ENCODE results near the gene RBM26.

RBM26 gene

GRCh38 chr13:79405831-79406596 lies at the start of gene RBM26:
TSS of gene RBM26 (minus strand) at chr13:79406255. CDS start at chr13:79405774, 481 bp downstream.
- DNase-seq: peak; percentile 90 to 95

- no peak for DNase-seq
Measured at GRCh38 chr13:79455331-79455730, 49.3 kb upstream of the RBM26 start.

GRCh38 chr13:79452239-79452913 lies 46.3 kb upstream of the RBM26 start:
- DNase-seq: no peak

- peak; percentile 95 for DNase-seq
Measured at GRCh38 chr13:79451500-79451962, 45.5 kb upstream of the RBM26 start.

GRCh38 chr13:79450110-79450509 lies 44.1 kb upstream of the RBM26 start:
- no peak for DNase-seq

- no peak for DNase-seq
Measured at GRCh38 chr13:79448413-79448812, 42.4 kb upstream of the RBM26 start.

GRCh38 chr13:79447741-79448140 lies 41.7 kb upstream of the RBM26 start:
- no peak for DNase-seq

- no peak for DNase-seq
Measured at GRCh38 chr13:79447141-79447540, 41.1 kb upstream of the RBM26 start.

- DNase-seq: peak; percentile 5 to 21
Measured at GRCh38 chr13:79445968-79446645, 40.1 kb upstream of the RBM26 start.

GRCh38 chr13:79442706-79443105 lies 36.7 kb upstream of the RBM26 start:
- no peak for DNase-seq

- no peak for DNase-seq
Measured at GRCh38 chr13:79442221-79442620, 36.2 kb upstream of the RBM26 start.

GRCh38 chr13:79440958-79441528 lies 35.0 kb upstream of the RBM26 start:
- no peak for DNase-seq

- DNase-seq: no peak
Measured at GRCh38 chr13:79439275-79439674, 33.2 kb upstream of the RBM26 start.

- DNase-seq: no peak
Measured at GRCh38 chr13:79435561-79435990, 29.5 kb upstream of the RBM26 start.

- DNase-seq: no peak
Measured at GRCh38 chr13:79434556-79434955, 28.5 kb upstream of the RBM26 start.

GRCh38 chr13:79432992-79433391 lies 26.9 kb upstream of the RBM26 start:
- DNase-seq: no peak

- DNase-seq: no peak
Measured at GRCh38 chr13:79432086-79432485, 26.0 kb upstream of the RBM26 start.

- DNase-seq: no peak
Measured at GRCh38 chr13:79429309-79429708, 23.3 kb upstream of the RBM26 start.

GRCh38 chr13:79427883-79428282 lies 21.8 kb upstream of the RBM26 start:
- DNase-seq: no peak

- DNase-seq: no peak
Measured at GRCh38 chr13:79427265-79427664, 21.2 kb upstream of the RBM26 start.

GRCh38 chr13:79423801-79424642 lies 18.0 kb upstream of the RBM26 start:
- DNase-seq: peak in 1 of 2 donors; percentile 14

GRCh38 chr13:79423340-79423739 lies 17.3 kb upstream of the RBM26 start:
- no peak for DNase-seq
